DND-41 (cell line): ENCODE measurements around the gene ABAT.
"Not testable (repeated sequence)": the region's sequence is repeated elsewhere in the genome, so short reads cannot be mapped to it uniquely, and the experiment has no call there.

ENCODE experiments used
- CTCF ChIP-seq: IDR thresholded peaks from 2 replicates; pipeline ENCODE4 v1.5.1; 2012; ENCODE audit warnings: borderline replicate concordance, low read length, moderate library complexity, mild to moderate bottlenecking; ENCODE audit not compliant: poor library complexity, severe bottlenecking; ENCODE audit errors: extremely low read depth
- EZH2 ChIP-seq: IDR thresholded peaks from 3 replicates; pipeline ENCODE4 v1.6.1; 2012; ENCODE audit warnings: borderline replicate concordance, low read depth, mild to moderate bottlenecking, moderate library complexity, low read length, inconsistent platforms; ENCODE audit not compliant: severe bottlenecking

DNA sequence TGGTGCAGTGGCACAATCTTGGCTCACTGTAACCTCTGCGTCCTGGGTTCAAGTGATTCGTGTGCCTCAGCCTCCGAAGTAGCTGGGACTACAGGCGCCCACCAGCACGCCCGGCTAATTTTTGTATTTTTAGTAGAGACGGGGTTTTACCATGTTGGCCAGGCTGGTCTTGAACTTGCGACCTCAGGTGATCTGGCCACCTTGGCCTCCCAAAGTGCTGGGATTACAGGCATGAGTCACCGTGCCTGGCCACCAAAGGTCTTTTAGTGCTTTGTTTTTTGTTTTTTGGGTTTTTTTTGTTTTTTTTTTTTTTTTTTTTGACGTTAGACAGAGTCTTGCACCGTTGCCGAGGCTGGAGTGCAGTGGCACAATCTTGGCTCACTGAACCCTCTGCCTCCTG is 129.3 kb downstream of the ABAT start:
- not testable (repeated sequence) for TF ChIP-seq CTCF, EZH2
